ENCODE data around the gene TMEM204. TPM values are rescaled to one million over a fixed set of nuclear protein-coding genes. Genes with fewer than 3 reads are reported as not detected.

TMEM204 gene
- polyA plus RNA-seq, 2 of the 4 experiments (the other 2 are of a cell fraction), result not detected

GRCh38 chr16:1534021-1535020 lies 855 bp downstream of the TMEM204 start:
- H3K4me1 ChIP-seq, result no peaks in the 10 kb centered on the region
- no peaks in the 10 kb centered on the region for H3K9me3 ChIP-seq
- POLR2A ChIA-PET, result no interaction called here
- FAIRE-seq (no peak), ATAC-seq (no peak), DNase-seq (ENCODE audit: low read depth in 1 of 2, low spot score in 1 of 2) (no peak)
- no peak overlapping the region for H3K4me2 ChIP-seq
- H3K4me3 ChIP-seq, result no peak overlapping the region
- CTCF ChIA-PET, result no interaction called here
- H3K27ac ChIP-seq, result no peak overlapping the region
- 93% methylated on average over 36 of the region's 57 CpGs for WGBS (ENCODE audit: missing lambda C conversion rate)
- TF ChIP-seq NPAS2 (CRISPR knock-in tag; IDR thresholded peaks at IDR 0.05; ENCODE audit: borderline replicate concordance) (no peak), KDM5A (IDR thresholded peaks at IDR 0.05) (no peak), ESRRA (IDR thresholded peaks at IDR 0.05; ENCODE audit: borderline replicate concordance, low read length) (no peak), FOSL2 (IDR thresholded peaks at IDR 0.05) (no peak), FOSL2 (CRISPR knock-in tag; IDR thresholded peaks at IDR 0.05) (no peak), MYC (IDR thresholded peaks at IDR 0.05; ENCODE audit: borderline replicate concordance, low read length) (no peak), HMGXB4 (CRISPR knock-in tag; IDR thresholded peaks at IDR 0.05; ENCODE audit: borderline replicate concordance) (no peak), CHD4 (IDR thresholded peaks at IDR 0.05; ENCODE audit: borderline replicate concordance) (no peak), RNF2 (IDR thresholded peaks at IDR 0.05; ENCODE audit: borderline replicate concordance, low read depth) (no peak), ATOH8 (CRISPR knock-in tag; IDR thresholded peaks at IDR 0.05; ENCODE audit: low read depth) (no peak), FOSB (CRISPR knock-in tag; IDR thresholded peaks at IDR 0.05) (no peak), HOXA7 (CRISPR knock-in tag; IDR thresholded peaks at IDR 0.05) (no peak)
- TF ChIP-seq, protein P1, sequence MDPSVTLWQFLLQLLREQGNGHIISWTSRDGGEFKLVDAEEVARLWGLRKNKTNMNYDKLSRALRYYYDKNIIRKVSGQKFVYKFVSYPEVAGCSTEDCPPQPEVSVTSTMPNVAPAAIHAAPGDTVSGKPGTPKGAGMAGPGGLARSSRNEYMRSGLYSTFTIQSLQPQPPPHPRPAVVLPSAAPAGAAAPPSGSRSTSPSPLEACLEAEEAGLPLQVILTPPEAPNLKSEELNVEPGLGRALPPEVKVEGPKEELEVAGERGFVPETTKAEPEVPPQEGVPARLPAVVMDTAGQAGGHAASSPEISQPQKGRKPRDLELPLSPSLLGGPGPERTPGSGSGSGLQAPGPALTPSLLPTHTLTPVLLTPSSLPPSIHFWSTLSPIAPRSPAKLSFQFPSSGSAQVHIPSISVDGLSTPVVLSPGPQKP (IDR thresholded peaks at IDR 0.05; ENCODE audit: low read depth, low read length), result no peak
- TF ChIP-seq, protein P2, sequence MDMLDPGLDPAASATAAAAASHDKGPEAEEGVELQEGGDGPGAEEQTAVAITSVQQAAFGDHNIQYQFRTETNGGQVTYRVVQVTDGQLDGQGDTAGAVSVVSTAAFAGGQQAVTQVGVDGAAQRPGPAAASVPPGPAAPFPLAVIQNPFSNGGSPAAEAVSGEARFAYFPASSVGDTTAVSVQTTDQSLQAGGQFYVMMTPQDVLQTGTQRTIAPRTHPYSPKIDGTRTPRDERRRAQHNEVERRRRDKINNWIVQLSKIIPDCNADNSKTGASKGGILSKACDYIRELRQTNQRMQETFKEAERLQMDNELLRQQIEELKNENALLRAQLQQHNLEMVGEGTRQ (IDR thresholded peaks at IDR 0.05), result no peak

DNA sequence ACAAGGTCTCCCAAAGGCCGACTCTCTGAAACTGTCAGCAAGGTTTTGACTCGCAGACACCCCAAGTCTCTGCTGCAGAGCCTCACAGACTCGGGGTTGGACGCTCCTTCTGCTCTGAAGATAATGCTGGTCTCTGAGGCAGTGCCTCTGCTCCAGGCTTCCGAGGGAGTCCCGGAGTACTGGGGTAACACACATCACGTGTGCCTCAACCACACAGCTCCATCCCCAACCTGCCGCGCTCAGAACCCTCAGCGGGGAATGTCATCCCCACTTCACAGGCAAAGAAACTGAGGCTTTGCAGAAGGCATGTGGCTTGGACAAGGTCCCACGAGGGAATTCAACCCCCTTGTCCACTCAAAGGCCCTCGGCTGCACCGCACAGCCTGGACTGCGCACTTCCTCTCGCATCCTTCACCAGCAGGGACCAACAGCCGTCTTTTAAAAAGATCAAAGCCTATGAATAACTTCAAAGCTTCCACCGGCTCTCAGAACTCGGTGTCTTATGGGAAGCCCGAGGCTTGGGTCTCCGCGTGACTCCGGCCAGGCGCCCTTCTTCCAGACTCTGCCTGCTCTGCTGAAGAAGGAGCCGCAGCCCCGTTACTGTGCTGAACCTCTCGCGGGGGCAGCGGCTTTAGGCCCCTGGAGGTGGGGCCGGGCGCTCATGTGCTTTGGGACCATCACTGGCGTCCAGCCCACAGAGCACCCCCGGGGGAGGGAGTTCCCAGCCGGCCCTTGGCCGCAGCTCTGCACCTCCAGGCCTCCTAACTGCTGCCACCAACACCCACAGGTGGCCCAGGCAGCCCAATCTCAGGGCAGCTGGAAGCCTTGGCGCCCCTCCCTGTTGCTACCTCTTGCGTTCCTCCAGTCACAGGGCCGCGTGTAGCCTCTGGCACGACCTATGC lies 2.2 kb downstream of the TMEM204 start:
- H3K4me2 ChIP-seq, result no peak overlapping the region
- no peak overlapping the region for H3K4me3 ChIP-seq
- ATAC-seq, result no peak
- H3K4me1 ChIP-seq, result no peaks in the 10 kb centered on the region
- WGBS (ENCODE audit: missing lambda C conversion rate), result 84% methylated on average over 24 of the region's 39 CpGs
- ChIA-PET CTCF (no interaction called here), POLR2A (no interaction called here)
- H3K27ac ChIP-seq, result no peak overlapping the region
- no peak for DNase-seq (ENCODE audit: low read depth in 1 of 2, low spot score in 1 of 2)
- FAIRE-seq, result no peak
- no peaks in the 10 kb centered on the region for H3K9me3 ChIP-seq
- no peak for TF ChIP-seq MAFK (IDR thresholded peaks at IDR 0.05; ENCODE audit: partially characterized antibody)
- no peak for TF ChIP-seq HEYL (CRISPR knock-in tag; IDR thresholded peaks at IDR 0.05)
- TF ChIP-seq REST (IDR thresholded peaks at IDR 0.05), result no peak
- TF ChIP-seq, protein P3, sequence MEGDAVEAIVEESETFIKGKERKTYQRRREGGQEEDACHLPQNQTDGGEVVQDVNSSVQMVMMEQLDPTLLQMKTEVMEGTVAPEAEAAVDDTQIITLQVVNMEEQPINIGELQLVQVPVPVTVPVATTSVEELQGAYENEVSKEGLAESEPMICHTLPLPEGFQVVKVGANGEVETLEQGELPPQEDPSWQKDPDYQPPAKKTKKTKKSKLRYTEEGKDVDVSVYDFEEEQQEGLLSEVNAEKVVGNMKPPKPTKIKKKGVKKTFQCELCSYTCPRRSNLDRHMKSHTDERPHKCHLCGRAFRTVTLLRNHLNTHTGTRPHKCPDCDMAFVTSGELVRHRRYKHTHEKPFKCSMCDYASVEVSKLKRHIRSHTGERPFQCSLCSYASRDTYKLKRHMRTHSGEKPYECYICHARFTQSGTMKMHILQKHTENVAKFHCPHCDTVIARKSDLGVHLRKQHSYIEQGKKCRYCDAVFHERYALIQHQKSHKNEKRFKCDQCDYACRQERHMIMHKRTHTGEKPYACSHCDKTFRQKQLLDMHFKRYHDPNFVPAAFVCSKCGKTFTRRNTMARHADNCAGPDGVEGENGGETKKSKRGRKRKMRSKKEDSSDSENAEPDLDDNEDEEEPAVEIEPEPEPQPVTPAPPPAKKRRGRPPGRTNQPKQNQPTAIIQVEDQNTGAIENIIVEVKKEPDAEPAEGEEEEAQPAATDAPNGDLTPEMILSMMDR (IDR thresholded peaks at IDR 0.05), result no peak
- no peak for TF ChIP-seq HOXB13 (CRISPR knock-in tag; IDR thresholded peaks at IDR 0.05; ENCODE audit: low read depth)
- TF ChIP-seq HDAC2 (IDR thresholded peaks at IDR 0.05), result no peak
- TF ChIP-seq CBX8 (IDR thresholded peaks at IDR 0.05), result no peak
- TF ChIP-seq, protein P2 (IDR thresholded peaks at IDR 0.05), result no peak
